ENCODE data around the gene ESYT2. TPM values are rescaled to one million over a fixed set of nuclear protein-coding genes. Genes with fewer than 3 reads are reported as not detected.
A peak's percentile ranks its signal among the peaks of the same experiment; 100 is the strongest.

ESYT2 gene
- total RNA-seq, 6 experiments from 2014 or later: 46.1 to 57.8 (median 52.5) TPM

DNA sequence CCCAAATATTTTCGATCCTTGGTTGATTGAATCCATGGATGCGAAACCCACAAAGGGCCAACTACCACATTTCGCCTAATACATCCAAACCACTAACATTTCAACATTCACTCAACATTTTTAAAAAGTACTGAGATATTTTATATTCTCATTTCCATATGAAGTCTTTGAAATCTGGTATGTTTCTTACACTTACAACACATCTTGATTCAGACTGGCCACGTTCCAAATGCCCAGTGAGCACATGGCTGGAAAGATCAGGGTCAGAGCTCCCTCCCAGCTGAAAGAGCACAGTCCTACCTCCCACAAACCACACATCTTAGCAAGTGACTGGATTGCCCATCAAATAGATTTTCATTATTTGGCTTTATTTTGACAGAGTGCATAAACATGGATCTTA, 143.6 kb downstream of the ESYT2 start:
- peaks cover 38% of the 10 kb centered on the region for H3K4me1 Mint-ChIP-seq (ENCODE audit: low read depth)

DNA sequence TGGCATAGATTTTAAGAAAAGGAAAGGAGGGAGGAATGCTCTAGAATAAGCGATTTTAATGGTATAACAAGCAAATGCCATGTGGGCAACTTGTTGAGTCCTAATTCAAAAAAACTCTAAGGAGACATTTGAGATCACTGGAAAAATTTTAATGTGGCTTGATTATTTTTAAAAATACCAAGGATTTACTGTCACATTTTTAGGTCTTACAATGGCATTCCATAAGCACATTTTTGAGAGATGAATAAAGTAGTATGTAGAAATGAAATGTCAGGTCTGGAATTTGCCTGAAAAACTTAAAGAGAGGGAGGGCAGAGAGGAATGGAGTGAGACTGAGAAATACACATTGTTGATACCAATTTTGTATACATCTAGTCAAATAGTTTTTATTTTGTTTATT, 145.0 kb downstream of the ESYT2 start:
- Mint-ChIP-seq H3K4me1 (ENCODE audit: low read depth) (peaks cover 46% of the 10 kb centered on the region), H3K27me3 (ENCODE audit: insufficient read depth) (no peaks in the 10 kb centered on the region), H3K27ac (peak overlapping the region; percentile 29), H3K9me3 (no peaks in the 10 kb centered on the region), H3K4me3 (peak overlapping the region; percentile 57), H3K36me3 (ENCODE audit: low read depth) (peaks cover 33% of the 10 kb centered on the region)
- peak; percentile 29 for DNase-seq
- TF ChIP-seq, protein P1, sequence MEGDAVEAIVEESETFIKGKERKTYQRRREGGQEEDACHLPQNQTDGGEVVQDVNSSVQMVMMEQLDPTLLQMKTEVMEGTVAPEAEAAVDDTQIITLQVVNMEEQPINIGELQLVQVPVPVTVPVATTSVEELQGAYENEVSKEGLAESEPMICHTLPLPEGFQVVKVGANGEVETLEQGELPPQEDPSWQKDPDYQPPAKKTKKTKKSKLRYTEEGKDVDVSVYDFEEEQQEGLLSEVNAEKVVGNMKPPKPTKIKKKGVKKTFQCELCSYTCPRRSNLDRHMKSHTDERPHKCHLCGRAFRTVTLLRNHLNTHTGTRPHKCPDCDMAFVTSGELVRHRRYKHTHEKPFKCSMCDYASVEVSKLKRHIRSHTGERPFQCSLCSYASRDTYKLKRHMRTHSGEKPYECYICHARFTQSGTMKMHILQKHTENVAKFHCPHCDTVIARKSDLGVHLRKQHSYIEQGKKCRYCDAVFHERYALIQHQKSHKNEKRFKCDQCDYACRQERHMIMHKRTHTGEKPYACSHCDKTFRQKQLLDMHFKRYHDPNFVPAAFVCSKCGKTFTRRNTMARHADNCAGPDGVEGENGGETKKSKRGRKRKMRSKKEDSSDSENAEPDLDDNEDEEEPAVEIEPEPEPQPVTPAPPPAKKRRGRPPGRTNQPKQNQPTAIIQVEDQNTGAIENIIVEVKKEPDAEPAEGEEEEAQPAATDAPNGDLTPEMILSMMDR (IDR thresholded peaks at IDR 0.05): no peak

More for the DNA sequence above, 143.6 kb downstream of the ESYT2 start:
- DNase-seq: no peak
- Mint-ChIP-seq H3K36me3 (ENCODE audit: low read depth) (peaks cover 38% of the 10 kb centered on the region), H3K9me3 (no peaks in the 10 kb centered on the region), H3K27me3 (ENCODE audit: insufficient read depth) (no peaks in the 10 kb centered on the region), H3K4me3 (no peak overlapping the region), H3K27ac (peak overlapping the region; percentile 69)
- TF ChIP-seq, protein P1 (IDR thresholded peaks at IDR 0.05): no peak

DNA sequence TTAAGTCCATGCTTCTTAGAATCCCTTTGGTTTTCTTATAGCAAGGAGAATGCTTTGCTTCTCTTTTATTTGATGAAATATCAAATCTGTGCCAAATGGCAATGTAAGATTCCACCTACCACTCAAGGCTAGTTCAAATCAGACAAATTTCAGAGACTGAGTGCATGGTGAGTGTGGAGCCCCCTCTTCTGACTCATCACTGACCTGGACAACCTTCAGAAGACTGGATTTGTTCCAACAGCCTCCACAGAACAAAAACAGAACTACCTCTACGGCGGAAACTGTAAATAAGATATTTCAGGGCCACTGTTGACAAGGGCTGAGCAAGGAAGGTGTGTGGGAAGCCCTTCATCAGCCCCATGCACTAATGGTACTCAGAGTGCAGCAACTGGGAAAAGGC, 145.8 kb downstream of the ESYT2 start:
- H3K4me1 Mint-ChIP-seq (ENCODE audit: low read depth): peaks cover 46% of the 10 kb centered on the region
- peak overlapping the region; percentile 29 for H3K27ac Mint-ChIP-seq
- no peak overlapping the region; the same call in 1 of the 2 replicates for H3K4me3 Mint-ChIP-seq
- peaks cover 31% of the 10 kb centered on the region for H3K36me3 Mint-ChIP-seq (ENCODE audit: low read depth)
- no peak for DNase-seq
- no peaks in the 10 kb centered on the region for H3K9me3 Mint-ChIP-seq
- no peaks in the 10 kb centered on the region for H3K27me3 Mint-ChIP-seq (ENCODE audit: insufficient read depth)
- TF ChIP-seq, protein P1 (IDR thresholded peaks at IDR 0.05): no peak

DNA sequence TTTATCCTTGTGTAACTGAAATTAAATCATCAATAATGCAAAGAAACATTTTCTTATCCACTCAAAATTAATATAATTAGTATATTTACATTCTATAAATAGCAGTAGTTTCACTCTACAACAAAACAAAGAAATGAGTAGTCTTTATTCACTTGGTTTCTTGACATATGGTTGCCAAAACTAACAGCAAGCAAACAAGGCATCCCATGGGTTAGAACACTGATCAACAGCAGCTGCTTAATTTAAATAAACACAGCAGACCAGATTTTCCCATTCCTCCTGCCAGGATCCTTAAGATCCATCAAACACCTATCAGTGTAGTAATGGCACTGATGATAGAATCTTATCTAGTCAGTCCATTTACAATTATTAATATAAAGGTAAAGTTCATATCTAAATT, 146.9 kb downstream of the ESYT2 start:
- Mint-ChIP-seq H3K9me3 (no peaks in the 10 kb centered on the region), H3K27me3 (ENCODE audit: insufficient read depth) (no peaks in the 10 kb centered on the region), H3K36me3 (ENCODE audit: low read depth) (peaks cover 21% of the 10 kb centered on the region; the same call in 1 of the 2 replicates), H3K4me3 (no peak overlapping the region), H3K27ac (no peak overlapping the region), H3K4me1 (ENCODE audit: low read depth) (peaks cover 53% of the 10 kb centered on the region)
- DNase-seq: no peak
- TF ChIP-seq, protein P1 (IDR thresholded peaks at IDR 0.05): no peak

Other genes with a start within 250 kb of the ESYT2 start
- gene PTPRN2, start 241.7 kb downstream of the ESYT2 start, total RNA-seq (2021; fragmentation: NEBNext Ultra II Directional; extraction: Animal tissue kit (Norgen Biotek cat#: 25700)): under 1 TPM; 0.05 to 0.27 (median 0.23) TPM
- gene NCAPG2, start 124.7 kb downstream of the ESYT2 start, total RNA-seq (2021; fragmentation: NEBNext Ultra II Directional; extraction: Animal tissue kit (Norgen Biotek cat#: 25700)): 10 to 100 TPM; 27.1 to 60.3 (median 54.8) TPM
- gene DYNC2I1, start 27.0 kb upstream of the ESYT2 start, total RNA-seq (2021; fragmentation: NEBNext Ultra II Directional; extraction: Animal tissue kit (Norgen Biotek cat#: 25700)): 1 to 10 TPM; 6.5 to 9.0 (median 7.7) TPM

All from HFFc6 (cell line).